COLO668 (cell line): ENCODE results near the gene FBXO30.

Experiments used
- DNase-seq: peaks from one replicate; lab custom pipeline; 2025; ENCODE audit not compliant: unreplicated experiment; lab: John Stamatoyannopoulos, UW

FBXO30 gene

DNA sequence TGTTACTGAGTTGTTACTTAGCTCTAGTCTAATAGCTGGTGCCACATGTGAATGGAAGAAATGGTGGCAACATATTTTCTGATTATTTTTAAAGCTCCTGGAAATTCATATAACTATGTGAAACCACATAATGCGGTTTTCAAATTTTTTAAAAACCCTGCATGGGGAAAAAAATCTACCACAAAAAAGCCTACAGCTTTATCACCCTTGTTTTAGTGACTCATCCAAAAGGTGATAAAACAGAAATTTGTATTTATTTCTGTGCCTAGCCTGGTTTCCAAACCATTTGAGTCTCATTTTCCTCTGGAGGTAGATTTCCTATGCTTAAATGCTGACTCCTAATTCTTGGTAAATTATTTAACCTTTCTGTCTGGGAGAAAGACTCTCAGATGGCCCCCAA is 5.4 kb upstream of the FBXO30 start:
- no peak for DNase-seq

DNA sequence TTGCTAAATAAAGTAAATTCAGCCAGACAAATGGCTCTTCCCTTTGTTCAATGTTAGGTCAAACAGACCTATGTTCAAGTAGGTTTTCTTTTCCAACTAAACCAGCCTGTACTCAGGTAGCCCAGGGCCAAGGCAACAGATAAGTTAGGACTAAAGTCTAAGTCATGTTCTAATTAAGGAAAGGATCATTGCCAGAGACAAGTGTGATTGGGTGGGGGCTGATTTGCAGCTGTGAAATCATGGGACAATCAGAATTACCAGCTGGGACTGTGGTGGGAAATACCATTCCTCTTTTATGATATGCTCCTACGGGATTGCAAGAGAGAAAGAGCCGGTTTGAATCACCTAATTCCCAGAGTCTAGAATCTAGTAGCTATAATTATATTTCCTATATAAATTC is 4.2 kb upstream of the FBXO30 start:
- DNase-seq = no peak

DNA sequence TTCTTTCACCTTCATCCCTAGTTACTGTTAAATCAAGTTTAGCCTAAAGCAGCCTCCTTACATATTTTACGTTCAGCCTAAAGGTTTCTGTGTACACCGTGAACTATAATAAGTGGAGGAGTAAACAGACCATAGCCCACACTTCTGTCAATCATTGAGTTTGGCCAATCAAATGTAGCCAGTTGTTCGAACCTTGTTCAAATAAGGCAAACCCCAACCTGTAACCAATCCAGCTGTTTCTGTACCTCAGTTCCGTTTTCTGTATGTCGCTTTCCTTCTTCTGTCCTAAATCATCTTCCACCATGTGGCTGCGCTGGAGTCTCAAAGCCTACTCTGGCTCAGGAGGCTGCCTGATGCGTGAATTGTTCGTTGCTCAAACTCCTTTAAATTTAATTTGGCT is 1.8 kb upstream of the FBXO30 start:
- no peak for DNase-seq

DNA sequence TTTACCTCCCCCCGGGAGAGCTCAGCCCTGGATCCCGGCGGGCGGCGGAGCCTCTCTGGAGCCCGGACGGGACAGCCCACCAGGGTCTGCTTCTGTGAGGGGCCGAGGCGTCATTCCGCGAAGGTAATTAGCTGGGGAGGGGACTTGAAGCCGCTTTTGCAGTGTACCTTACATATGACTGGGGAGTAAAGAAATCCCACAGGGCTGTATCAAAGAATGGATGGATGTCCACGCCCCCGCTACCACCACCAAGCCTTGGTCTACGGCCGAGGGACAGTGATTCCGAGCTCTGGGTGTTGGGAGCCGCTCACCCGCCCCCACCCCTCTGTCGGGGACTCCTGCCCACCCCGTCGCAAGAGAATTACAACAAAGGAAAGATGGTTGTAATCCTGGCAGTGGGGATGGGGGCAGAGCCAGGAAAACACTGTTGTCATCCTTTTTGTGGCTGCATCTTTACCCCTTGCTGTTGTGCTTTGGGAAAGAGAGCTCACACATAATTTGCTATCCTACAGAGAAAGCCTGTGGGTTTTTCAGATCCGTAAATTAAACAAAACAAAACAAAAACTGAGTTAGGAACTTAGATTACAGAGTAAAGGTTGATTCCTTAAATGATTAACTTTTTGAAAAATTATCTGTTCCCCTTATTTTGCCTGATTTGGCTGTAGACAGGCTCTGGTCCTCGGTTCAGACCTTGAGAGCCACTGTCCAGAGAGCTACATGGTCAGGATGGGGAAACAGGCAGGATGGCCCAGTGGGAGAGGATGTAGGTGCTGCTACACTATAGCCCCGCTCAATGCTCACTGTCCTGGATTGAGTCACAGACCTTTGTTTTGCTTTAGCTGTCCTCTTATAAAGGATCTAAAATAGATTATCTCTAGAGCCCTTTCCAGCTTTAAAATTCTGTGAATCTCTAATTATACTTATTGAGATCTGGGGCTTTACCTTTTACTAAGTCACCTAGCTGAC is 997 bp upstream of the FBXO30 start:
- no peak for DNase-seq

DNA sequence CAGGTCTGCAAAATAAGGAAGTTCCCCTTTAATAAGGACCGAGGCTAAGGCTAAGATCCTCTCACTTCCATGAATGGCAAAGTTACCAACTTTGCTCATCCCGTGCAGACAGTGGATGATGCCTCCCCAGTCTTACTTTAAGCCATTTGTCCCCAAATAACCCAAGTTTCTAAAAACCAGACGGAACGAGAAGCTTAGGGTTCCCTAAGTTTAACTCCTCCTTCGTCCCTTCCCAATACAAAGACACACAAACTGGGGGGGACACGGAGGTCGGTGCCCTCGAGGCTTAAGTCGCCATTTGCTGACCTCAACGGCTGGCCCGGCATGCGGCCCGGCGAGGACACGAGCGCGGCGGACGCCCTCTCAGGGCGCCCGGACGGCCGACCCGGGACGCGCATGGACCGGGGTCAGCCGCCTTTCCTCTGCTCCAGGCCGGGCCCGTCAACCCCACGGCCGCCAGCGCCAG is 527 bp downstream of the FBXO30 start:
- DNase-seq = peak; percentile 20

DNA sequence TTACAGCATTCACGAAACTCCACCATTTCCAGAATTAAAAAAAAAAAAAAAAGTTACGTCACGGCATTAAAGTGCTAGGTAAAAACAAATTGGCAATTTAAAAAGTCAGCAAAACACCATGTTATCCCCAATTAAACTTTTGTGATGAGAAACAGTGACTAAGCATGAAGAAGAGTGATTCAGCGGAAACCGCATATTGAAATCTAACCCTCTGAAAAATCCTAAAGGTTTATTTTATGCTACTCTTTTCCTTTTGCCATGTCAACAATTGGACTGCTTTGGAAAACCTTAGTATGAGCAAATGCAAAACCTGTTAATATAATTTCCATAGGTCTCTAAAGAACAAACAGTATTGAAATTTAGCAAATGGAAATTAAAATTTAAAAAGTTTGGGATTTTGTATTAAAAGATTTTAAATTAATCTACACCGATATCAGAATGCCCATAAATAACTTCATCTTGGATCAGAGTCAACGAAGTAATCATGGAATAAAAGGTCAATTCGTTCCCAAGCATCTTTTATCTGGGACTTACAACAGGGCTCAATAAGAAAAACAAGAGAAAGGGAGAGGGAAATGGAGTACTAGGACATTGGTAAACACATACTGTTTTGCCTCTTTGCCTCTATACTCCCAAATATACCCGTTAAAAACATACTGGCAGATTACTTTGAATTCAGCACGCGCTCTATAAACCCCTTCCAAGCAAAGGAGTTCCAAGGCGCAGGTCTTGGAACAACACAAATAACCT is 1.1 kb downstream of the FBXO30 start:
- DNase-seq = no peak

DNA sequence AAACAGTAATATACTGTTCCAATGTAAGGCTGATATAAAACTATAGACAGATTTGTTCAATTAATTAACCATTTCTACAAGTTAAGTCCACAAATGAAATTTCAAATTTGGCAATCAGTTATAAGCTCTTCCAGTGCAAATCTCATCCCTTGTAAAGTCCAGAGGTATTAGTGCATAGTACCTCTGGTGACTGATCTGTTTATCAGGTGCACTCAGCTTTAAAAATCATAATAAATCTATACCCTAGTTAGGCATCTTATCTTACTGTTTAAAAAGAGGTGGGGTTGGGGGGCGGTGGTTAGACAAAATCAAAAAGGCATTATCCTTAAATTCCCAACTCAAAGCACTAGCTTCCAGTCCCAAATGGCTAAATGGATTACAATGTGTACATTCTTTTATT is 2.9 kb downstream of the FBXO30 start:
- DNase-seq = no peak

DNA sequence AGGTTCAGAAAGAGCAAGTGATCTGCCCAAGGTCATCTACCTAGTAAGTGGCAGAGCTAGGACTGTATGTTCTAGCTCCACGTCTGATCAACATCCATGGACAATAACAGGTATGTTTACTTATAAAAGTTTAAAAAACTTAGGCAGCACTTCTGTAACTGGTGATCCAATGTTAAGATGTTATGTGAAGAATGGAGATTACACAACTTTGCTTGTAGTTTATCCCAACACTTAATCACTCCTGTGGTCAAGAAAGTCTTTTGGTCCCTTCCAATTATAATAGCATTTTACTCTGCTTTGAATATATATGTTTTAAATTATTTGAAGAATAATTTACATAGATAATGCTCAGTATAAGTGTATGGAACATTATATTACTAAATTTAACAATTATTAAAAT is 4.8 kb downstream of the FBXO30 start:
- no peak for DNase-seq

DNA sequence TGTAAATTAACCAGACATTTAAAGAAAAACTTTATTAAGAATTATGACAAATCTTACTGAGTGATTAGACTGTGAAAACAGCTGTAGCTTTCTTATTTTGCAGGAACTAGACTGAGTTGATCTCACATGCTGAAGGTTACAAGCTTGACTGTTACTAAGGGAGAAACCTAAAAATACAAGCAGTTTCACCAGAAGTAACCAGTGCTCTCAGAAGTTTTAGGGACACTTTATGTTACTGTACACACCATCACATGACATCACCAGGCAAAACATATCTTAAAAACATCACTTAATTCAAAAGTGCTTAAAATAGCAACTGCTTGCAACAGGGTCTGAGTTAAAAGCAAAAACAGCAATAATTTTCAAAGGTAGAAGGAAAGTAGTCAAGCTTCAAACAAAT is 5.4 kb downstream of the FBXO30 start:
- no peak for DNase-seq

DNA sequence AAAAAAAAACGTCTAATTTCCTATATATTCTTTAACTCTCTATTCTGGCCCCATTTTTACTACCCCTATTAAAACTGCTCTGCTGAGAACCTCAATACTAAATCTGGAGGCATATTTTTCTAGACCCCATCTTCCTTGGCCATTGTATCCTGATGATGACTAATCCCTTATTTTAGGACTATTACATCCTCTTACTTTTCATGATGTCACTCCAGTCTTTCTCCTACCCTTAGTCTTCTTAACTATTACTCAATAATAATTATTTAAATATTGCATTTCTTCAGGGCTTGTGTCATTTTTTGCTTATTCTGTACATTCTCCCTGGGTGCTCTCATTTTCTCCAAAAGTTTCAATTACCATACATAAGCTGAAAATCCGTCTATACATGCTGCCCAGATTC is 6.4 kb downstream of the FBXO30 start:
- no peak for DNase-seq

DNA sequence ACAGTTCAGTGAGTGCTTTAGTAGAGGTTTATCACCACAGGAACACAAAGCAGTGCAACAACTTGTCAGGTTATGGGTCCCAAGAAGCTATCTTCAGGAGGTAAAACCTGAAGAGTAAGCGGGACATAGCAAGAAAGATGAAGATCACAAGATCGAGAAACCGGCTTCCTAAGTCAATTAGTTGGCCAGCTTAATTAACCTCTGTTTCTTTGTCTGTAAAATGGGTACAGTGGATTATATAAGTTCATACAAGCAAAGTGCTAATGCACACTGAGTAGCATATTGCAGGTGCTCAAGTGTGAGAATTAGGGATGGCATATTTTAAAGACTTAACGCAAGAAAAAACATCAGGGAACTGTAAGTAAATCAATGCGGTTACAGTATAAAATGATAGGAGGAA is 12.5 kb downstream of the FBXO30 start:
- no peak for DNase-seq

DNA sequence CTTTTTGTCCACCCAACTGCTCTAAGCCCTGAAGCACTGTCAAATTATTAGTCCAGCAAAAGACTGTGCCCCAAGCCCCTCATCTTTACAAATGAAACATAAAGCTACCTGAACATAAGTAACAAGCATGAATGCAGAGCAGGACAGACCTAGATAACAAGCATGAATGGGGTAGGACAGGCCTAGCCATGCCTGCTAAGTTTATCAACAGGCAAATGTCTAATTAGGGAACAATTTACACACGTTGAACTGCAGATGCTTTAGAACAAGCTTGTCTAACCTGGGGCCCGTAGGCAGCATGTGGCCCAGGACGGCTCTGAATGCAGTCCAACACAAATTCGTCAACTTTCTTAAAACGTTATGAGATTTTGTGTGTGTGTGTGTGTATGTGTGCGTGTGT is 13.6 kb downstream of the FBXO30 start:
- no peak for DNase-seq

DNA sequence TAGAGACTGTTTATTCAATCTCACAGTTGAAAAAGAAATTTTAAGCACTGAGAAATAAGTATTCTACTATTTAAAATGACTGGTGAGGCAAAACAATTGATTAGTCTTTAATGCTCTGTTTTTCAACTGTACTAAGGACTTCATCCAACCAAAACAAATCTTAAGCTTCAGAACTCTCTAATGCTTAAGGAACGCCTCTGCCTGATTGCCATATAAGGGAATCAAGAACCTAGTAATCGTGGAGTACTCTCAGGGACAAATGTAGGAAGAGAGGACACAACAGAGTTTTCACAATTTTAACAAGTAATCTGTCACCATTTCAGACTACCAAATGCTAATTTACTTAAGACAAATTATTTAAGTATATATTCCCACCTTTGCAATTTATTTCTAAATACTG is 16.1 kb downstream of the FBXO30 start:
- DNase-seq = no peak

DNA sequence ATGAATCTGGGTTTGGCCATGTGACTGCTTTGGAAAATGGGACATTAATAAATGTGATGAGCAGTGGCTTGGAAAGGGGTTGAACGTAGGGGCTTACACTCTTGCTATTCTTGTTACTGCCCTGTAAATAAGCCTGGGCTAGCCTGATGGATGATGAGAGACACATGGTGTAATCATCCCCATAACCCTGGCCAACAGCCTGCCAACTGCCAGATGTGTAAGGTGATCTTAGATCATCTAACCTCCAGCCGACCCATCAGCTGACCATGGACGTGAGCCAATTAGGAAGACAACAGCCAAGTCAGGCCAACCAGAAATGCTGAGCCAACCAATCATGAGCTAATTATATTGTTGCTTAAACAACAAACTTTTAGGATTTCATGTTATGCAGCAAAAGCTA is 25.2 kb downstream of the FBXO30 start:
- DNase-seq = no peak

DNA sequence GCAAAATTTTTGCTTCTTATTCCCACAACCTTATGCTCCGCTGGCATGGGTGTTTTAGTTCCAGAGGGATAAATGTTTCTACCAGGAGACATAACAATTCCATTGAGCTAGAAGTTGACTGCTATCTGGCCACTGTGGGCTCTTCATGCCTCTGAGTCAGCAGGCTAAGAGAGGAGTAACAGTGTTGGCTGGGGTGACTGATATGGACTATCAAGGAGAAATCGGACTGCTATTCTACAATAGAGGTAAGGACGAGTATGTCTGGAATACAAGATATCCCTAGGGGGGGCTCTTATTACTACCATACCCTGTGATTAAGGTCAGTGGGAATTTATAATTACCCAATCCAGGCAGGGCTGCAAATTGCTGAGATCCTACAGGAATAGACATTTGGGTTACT is 26.9 kb downstream of the FBXO30 start:
- DNase-seq = no peak

DNA sequence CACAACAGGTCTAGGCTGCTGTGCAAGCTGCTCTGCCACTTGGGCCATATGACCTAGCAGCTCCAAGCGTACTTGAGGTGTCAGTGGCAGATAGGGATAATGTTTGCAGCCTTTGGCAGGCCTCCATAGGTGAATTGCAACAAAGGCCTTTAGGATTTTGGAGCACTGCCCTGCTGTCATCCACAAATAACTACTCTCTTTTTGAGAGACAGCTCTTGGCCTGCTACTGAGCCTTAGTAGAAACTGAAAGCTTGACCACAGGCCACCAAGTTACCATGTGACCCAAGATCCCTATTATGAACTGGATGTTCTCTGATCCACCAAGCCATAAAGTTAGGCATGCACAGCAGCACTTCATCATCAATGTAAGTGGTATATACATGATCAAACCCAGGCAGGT is 29.9 kb downstream of the FBXO30 start:
- no peak for DNase-seq

DNA sequence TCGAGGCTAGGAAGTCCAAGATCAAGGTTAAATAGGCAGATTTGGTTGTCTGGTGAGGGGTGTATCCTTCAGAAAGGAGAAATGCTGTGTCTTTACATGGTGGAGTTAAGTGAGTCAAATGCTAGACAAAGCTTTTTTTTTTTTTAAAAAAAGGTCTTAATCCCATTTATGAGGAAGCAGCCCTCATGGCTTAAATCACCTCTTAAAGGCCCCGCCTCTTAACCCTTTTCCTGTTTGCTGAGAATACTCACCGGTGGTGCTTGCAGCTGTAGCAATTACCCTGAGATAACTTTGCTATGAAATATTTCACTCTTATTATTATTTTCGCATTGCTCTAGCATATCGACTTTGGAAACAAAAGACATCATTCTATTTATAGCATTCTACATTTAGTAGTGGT is 30.8 kb downstream of the FBXO30 start:
- DNase-seq = no peak

DNA sequence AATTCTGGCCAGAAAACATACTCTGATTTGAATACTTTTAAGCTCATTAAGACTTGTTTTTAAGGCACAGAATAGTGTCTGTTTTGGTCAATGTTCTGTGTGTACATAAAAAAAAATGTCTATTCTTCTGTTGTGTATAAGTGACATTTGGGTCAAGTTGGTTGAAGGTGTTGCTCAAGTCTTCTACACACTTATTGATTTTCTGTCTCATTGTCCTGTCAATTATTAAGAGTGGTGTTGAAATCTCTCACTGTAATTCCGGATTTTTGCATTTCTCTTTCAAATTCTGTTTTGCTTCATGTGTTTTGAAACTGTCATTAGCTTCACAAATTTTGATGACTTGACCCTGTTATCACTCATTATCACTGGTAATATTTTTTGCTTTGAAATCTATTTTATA is 41.7 kb downstream of the FBXO30 start:
- DNase-seq = no peak

DNA sequence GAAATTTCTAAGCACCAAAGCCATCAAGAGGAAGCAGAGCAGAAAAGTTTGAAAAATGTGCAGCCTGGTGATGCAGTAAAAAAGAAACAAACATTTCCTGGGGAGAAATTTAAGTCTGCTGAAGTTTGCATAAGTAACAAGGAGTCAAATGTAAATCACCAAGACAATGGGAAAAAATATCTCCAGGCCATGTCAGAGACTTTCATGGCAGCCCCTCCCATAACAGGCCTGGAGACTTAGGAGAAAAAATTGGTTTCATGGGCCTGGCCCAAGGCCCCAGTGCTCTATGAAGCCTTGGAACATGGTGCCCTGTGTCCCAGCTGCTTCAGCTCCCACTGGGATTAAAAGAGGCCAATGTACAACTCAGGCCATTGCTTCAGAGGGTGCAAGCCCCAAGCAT is 49.1 kb downstream of the FBXO30 start:
- DNase-seq = no peak

DNA sequence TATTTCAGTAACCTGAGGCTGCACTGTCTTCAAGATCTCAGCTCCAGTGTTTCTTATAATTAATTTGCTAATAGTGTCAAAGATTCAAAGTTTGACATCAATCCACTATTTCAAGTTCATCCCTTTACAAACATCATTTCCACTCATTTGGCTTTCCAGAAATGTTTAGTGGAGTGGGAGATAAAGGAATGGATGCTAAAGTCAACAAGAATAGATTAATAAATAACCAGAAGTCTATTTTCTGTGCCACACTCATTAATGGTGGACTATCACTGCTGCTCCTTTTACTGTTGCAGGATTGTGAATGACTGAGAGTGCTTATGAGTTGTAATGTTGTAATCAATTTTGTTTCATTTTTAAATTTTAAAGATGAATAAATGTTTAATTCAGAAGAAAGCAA is 50.9 kb downstream of the FBXO30 start:
- no peak for DNase-seq

DNA sequence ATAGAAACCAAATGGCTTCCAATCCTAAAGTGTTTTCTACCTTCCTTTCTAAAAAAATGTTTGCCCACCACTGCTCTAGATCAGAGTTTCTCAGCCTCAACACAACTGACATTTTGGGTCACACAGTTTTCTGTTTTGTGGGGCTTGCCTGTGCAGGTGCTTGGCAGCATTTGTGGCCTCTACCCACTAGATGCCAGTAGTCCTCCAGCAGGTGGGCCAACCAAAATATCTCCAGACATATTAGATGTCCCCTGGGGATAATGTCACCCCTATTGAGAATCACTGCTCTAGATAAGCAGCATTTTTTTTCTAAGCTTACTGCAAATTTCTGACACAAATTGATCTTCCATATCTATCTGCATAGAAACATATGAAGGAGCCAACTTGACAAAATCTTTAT is 53.0 kb downstream of the FBXO30 start:
- no peak for DNase-seq

DNA sequence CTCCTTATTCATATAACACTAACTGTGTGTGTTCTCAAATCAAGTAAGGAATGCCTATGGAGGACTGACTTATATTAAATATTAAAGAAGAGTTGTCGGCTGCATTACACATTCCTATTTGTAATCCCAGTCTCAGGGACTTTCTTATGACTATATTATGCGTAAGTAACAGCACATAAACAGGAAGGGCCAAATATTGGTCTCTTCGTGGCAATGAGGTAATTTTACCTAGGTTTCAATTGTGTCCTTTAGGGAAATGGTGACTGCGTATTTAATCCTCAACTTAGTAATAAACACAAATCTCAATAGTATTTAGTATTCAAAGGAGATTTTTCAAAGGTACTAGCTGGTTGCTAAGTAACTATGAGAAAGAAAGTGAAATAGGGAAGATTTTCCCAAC is 56.5 kb downstream of the FBXO30 start:
- no peak for DNase-seq
